Occipital lobe (tissue), 2 donors: ENCODE measurements around the gene PRKG1. TPM values are rescaled to one million over a fixed set of nuclear protein-coding genes. Genes with fewer than 3 reads are reported as not detected.
"Not testable (repeated sequence)": the region's sequence is repeated elsewhere in the genome, so short reads cannot be mapped to it uniquely, and the experiment has no call there.

Experiments used
- DNase-seq: peaks from one replicate; lab custom pipeline; 2025; lab: John Stamatoyannopoulos, UW
- total RNA-seq: library from RNA; depleted of rRNA; stranded (reverse); fragments of >200 nt; gene quantifications from one replicate; pipeline ENCODE4 v1.2.3, GENCODE V29; 2014

Gene PRKG1
- total RNA-seq, 1 donor from 2014 or later, result 24.2 TPM

- no peak for DNase-seq
These were observed 348.2 kb downstream of the PRKG1 start for GRCh38 chr10:51422311-51423120.

DNA sequence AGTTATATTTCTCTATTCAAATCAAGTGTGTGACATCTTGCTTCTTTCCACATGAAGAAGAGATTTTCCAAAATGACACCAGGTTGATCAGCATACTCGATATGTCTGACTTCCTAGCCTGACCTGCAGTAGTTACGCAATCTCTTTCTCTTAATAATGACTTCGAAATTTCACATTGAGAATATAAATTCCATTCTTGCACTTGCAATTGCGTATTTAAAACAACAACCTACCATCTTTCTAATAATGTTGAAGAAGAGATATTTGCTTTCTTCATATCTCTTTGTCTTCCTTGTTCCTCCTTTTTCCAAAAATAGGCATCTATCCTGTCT, 348.8 kb downstream of the PRKG1 start:
- no peak for DNase-seq

DNA sequence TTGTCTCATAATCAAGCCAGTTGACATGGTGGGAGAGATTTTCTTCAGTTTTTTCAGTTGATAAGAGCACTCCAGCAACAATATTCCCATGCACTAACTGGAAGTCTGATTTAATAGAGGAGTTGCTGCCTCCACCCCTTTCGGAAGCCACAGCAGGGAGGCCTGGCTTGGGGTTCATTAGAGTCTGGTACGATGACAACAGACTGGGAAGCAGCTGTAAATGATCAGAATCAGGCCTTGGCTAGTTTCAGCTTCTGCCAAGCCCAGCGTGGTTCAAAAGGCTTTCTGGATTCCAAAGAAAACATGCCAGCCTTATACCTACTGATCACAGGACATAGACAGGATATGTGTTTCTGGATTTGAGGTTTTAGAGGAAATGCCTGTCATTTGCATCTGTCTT, 351.1 kb downstream of the PRKG1 start:
- no peak for DNase-seq

- DNase-seq, result no peak
These were observed 353.5 kb downstream of the PRKG1 start for GRCh38 chr10:51427758-51428157.

GRCh38 chr10:51430506-51430905, 356.2 kb downstream of the PRKG1 start:
- no peak for DNase-seq

DNA sequence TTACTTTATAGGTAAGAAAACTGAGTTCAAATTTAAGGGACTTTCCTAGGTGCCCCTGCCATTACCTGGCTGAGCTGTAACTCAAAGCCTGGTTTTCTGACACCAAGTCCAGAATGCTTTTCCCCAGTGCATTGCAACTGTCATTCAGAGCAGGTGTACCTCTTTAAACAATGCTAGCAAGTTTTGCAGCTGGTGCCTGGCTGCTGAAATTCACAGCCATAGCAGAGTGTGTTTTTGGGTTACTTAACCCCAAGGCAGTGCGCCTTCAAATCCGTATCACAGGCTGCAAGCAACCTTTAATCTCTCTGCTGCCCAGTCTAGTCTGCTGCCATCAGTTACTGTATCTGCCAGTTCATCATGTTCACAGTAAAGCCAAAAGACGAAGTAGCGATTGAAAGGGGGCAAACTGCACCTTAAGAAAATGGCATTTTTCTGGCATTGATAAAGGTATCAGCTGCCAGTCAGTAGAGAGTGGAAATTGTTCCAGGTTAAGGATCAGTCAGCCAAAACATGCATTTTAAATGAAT, 359.7 kb downstream of the PRKG1 start:
- DNase-seq, result no peak

DNA sequence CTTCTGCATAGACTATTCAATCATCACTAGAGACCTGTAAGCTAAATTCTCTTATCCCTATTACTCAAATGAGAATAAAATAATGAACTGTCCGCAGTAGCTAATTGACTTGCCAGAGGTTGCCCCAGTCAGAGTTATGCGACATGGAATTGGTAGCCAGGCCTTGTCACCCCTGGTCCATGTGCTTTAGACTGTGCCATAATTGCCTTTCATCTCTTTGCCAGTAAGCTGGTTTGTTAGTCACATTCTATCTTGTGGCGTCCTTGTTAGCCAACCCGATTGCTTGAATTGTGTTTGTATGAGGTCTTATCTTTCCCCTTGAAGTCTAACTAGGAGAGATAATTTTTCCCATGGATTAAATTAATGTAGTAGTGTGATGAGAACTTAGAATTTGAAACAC, 362.5 kb downstream of the PRKG1 start:
- DNase-seq, result no peak

- no peak for DNase-seq
These were observed 365.4 kb downstream of the PRKG1 start for GRCh38 chr10:51439645-51440044.

- no peak for DNase-seq
These were observed 371.3 kb downstream of the PRKG1 start for GRCh38 chr10:51445588-51445987.

DNA sequence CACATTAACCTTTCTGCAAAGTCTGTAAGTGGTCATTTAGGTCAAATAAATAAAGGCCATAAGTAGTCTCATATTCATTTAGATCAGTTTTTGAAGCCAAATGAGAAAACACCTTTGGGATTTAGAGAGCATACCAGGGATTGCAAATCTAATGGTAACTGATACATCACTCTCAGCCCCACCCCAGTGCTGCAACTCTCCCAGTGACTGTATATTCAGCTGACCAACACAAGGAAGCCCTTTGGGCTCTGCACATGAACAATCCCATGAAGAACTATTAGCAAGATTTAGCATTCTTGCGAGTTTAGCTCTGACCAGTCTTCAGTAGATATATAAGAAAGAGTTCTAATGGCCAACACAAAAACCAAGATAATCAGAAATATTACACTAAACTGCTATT, 372.8 kb downstream of the PRKG1 start:
- DNase-seq, result no peak

DNA sequence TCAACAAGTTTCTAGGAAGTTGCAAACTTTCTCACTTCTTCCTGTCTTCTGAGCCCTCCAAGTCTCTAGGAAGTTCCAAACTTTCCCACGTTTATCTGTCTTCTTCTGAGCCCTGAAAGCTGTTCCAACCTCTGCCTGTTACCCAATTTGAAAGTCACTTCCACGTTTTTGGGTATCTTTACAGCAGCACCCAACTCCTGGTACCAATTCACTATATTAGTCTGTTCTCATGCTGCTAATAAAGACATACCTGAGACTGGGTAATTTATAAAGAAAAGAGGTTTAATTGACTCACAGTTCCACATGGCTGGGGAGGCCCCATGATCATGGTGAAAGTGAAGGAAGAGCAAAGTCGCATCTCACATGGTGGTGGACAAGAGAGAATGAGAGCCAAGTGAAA, 381.5 kb downstream of the PRKG1 start:
- DNase-seq, result not testable (repeated sequence)

DNA sequence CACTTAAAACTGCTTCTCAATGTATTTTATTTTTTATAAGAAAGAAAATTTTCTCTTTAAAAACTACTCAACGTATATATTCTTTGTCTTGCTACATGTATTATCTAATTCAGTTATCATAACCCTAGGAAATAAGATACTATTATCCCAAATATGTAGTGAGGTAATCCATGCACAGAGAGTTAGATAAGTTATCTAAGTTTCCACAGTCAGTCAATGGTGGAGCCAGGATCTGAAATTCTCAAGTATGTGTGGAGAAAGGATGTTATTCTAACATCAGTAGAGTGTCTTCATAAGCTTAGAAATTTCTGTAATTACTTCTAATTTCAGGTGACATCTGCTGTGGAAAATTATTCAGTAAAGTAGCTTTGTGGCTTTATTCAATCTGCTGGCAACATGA, 385.2 kb downstream of the PRKG1 start:
- no peak for DNase-seq

DNA sequence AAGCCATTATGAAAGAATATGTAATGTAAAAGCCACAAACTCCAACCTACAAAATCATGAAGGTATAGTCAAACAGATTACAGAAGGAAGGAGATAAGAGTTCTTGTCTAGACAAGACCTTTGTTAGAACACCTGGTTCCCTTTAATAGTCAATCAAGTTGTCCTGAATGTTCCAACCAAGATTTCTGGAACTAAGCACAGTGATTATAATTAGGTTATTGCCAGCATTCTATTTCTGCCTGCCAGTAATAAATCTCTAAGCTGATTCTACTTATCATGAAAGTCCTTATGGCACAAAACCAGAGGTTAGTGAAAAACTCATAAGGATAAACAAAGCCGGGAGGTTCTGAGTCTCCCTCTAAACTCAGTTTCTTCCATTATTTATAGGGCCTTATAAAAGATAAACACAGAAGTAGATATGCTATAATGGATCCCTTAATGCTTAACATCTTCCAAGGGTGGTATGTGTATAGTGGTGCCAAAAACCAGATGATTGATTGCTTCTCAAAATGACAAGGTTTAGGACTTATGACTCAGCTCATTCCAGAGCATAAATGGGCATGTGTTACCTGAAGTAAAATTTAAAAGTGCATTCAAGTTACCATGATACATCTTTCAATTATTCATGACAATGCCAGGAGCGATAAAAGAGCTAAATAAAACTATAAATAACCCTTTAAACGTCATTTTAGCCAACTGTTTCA, 387.9 kb downstream of the PRKG1 start:
- no peak for DNase-seq

DNA sequence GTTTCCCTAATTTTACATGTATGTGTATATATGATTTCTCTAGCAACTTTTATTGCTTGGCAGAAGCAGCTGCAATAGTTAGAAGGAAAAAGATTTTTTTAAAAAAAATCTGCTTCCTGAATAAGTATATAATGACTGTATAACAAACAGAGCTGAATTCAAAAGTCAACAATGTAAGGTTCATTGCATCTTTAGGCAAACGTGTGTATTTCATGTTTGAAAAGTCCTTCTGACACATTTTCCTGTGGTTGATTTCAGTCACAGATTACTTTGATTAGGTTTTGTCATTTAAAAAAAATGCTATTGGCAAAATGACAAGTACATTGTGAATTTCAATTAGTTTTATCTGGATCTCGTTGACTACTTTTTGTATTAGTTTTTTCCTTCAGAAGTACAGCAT, 394.1 kb downstream of the PRKG1 start:
- DNase-seq, result no peak

- no peak for DNase-seq
These were observed 395.4 kb downstream of the PRKG1 start for GRCh38 chr10:51469686-51470085.

GRCh38 chr10:51471271-51471670, 397.0 kb downstream of the PRKG1 start:
- DNase-seq, result no peak

DNA sequence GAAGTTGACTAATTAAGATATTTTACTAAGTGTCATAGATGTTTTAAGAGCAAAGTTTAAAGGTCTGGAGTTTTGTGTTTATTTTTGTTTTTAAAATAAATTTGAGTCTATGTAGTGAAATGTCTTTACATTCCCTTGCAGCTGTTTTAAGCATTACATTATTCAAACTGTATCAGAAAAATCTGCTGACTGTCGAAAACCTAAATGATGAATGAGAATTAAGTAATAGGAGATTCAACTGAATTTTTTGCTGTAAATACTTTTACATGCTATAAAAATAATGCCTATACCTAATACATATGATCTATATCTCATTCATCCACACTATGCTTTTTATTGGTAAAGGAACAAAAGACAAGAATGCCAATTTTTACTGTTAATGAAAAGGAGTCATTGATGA, 397.9 kb downstream of the PRKG1 start:
- no peak for DNase-seq

DNA sequence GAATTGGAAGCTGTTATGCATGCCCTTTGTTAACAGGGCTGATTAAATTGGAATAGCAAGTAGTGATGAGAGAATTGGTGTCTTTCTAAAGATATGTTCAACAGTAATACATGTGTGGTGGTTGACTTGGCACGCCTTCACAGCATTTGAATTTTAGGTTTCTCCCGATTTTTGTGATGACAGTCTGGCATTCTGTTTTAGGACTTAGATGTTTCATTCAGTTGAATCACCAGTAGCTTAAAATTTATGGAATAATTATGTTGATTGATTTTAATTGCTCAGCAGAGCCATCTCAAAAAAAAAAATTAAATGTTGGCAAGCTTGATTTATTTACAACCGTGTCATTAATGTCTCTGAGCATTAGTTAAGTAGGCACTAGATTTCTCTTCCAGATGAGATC, 405.4 kb downstream of the PRKG1 start:
- DNase-seq, result no peak

DNA sequence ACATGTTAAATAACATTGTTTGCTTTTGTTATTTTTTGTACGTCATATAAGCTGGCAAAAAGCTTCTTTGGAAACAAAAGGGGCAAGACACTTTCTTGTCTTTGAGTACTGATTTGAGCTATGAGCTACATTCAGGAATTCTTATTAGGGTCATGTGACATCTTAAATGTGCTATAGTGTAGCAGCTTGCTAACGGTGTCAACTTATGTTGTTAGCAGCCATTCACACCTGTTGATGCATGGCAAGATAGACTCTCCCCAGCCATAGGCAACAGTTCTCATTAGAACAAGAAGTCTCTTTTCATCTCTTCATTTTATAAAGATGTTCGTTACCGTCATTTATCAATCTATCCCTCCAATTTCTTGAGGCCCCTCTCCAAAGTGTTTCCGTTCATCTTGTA, 411.4 kb downstream of the PRKG1 start:
- no peak for DNase-seq

GRCh38 chr10:51487576-51487975, 413.3 kb downstream of the PRKG1 start:
- DNase-seq, result no peak

DNA sequence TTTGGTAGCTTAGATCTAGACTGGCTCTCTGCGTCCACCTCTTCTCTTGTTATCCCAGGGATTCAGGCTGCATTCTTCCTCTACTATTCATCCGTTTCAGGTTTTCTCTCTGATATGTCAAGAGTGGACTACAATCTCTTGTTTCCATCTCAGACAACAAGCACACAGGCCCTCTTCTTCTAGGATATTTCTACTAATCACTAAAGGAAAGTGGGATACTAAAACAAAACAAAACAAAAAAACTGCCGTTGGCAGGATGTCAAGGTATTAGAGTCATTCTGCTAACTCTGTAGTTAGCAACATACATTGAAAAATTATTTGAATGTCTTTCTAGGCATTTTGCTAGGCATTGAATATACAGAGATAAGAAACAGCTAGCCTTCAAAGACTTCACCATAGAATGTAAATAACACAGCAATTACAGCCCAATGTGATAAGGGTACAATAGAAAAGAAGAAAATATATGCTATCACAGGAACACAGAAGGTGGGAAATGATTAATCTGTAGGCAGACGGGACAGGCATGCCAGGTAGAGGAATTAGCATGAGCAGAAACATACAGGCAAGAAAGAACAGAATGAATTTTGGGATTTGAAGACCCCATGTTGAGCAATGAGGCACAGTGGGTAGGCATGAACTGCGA, 414.6 kb downstream of the PRKG1 start:
- no peak for DNase-seq

DNA sequence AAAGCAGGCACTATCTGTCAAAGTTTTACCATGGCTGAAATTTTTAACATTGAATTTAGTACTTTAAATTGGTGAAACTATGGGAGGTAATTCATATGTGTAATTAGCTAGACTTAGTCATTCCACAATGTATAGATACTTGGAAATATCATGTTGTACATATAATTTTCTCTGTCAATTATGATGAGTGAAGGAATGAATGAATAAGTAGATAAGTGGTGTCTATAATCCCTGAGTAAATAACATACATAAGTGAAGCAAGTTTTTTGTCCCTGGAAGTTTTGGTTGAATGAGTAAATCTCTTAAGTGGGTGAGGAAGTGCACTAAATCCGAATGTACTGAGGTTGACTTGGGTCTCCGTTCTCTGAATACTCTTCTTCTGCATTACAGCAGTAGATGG, 424.1 kb downstream of the PRKG1 start:
- DNase-seq, result no peak

DNA sequence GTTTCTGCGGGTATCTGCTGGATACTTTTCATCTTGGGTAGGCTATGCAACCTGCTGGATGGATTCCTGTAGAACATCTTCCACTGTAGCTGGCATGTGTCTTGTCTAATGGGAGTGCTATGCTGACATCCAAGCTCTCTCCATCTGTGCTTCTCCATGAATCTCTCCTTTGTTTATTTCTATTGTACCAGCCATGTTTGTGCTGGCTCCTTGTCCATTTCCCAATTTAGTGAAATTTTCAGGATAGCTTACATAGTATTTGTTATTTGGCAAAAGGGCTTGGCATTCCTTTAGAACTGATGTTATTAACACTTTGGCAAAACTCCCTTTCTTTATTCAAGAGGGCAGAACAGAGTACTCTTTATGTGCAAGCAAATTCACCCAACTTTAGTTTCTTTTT, 427.1 kb downstream of the PRKG1 start:
- DNase-seq, result no peak
